ENCODE data around the gene LAMB1.

DNA sequence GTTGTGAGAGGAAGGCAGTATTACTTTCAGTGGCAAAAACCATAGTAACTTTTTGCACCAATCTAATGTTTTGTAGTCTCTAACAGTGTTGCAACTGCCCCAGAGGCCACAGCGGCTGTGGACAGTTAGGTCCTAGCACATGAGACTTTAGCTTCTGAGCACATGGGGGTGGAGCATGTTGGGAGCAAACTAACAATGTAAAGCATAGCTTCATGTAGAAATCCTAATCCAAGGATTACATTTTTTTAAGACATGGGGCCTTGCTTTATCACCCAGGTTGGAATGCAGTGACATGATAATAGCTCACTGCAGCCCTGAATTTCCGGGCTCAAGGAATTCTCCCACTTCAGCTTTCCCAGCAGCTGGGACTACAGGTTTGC is 49.0 kb downstream of the LAMB1 start:
- TF ChIP-seq, protein P1, sequence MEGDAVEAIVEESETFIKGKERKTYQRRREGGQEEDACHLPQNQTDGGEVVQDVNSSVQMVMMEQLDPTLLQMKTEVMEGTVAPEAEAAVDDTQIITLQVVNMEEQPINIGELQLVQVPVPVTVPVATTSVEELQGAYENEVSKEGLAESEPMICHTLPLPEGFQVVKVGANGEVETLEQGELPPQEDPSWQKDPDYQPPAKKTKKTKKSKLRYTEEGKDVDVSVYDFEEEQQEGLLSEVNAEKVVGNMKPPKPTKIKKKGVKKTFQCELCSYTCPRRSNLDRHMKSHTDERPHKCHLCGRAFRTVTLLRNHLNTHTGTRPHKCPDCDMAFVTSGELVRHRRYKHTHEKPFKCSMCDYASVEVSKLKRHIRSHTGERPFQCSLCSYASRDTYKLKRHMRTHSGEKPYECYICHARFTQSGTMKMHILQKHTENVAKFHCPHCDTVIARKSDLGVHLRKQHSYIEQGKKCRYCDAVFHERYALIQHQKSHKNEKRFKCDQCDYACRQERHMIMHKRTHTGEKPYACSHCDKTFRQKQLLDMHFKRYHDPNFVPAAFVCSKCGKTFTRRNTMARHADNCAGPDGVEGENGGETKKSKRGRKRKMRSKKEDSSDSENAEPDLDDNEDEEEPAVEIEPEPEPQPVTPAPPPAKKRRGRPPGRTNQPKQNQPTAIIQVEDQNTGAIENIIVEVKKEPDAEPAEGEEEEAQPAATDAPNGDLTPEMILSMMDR (conservative IDR thresholded peaks at IDR 0.05; ENCODE audit: low read length) = no peak
- no peak for TF ChIP-seq EZH2phosphoT487 (IDR thresholded peaks at IDR 0.05; ENCODE audit: borderline replicate concordance, low read depth, low read length)
